ENCODE data around the gene SLC35F3. TPM values are rescaled to one million over a fixed set of nuclear protein-coding genes. Genes with fewer than 3 reads are reported as not detected.

The SLC35F3 gene
- total and polyA plus RNA-seq, 4 donors: 0.01 to 0.37 (median 0.08) TPM; not detected in 1

DNA sequence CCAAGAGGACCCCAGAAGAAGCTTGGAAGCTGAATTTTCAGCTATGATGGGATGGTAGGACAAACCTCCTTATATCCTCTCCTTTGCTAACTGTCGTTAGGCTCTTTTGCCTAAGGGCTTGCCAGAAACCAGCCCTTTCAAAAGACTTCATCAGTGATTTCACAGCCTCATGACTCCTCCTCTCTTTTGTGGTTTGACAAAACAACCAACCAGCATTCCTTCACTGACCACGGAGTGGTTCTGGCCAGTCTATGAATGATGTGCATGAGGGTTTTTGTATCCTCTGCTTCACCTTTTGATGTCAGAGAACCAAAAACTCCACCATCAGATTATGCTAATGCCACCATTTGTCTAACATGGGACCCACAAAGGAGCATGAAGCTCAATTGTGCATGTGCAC is 351.9 kb downstream of the SLC35F3 start:
- no peak overlapping the region for H3K27ac ChIP-seq (ENCODE audit: low read depth in 1 of 2, low read length in 2 of 2)
- H3K27me3 ChIP-seq (ENCODE audit: control insufficient read depth in 4 of 4, insufficient read depth in 4 of 4, low read length in 3 of 4): no peaks in the 10 kb centered on the region
- H3K9ac ChIP-seq (ENCODE audit: low read depth in 1 of 2, low read length in 2 of 2): no peak overlapping the region
- no peak for DNase-seq (ENCODE audit: low spot score)
- H3K4me3 ChIP-seq (ENCODE audit: low read depth in 1 of 3, low read length in 3 of 3): no peak overlapping the region
- peaks cover 3 to 6% (median 4%) of the 10 kb centered on the region in 4 donors for H3K9me3 ChIP-seq (ENCODE audit: control insufficient read depth in 4 of 4, low read length in 3 of 4)
- H3K4me1 ChIP-seq (ENCODE audit: control insufficient read depth in 4 of 4, insufficient read depth in 4 of 4, low read length in 3 of 4): no peaks in the 10 kb centered on the region
- no peaks in the 10 kb centered on the region for H3K36me3 ChIP-seq (ENCODE audit: control insufficient read depth in 4 of 4, insufficient read depth in 3 of 4, low read depth in 1 of 4, low read length in 3 of 4)
- 79% methylated on average over 2 of the region's 2 CpGs for WGBS
- TF ChIP-seq HNF4A (conservative IDR thresholded peaks at IDR 0.05) (no peak), GABPA (IDR thresholded peaks at IDR 0.05 in 1 of 2, conservative IDR thresholded peaks at IDR 0.05 in 1 of 2) (no peak), FOXA1 (IDR thresholded peaks at IDR 0.05) (no peak), RAD21 (IDR thresholded peaks at IDR 0.05) (no peak), JUND (IDR thresholded peaks at IDR 0.05) (no peak)

DNA sequence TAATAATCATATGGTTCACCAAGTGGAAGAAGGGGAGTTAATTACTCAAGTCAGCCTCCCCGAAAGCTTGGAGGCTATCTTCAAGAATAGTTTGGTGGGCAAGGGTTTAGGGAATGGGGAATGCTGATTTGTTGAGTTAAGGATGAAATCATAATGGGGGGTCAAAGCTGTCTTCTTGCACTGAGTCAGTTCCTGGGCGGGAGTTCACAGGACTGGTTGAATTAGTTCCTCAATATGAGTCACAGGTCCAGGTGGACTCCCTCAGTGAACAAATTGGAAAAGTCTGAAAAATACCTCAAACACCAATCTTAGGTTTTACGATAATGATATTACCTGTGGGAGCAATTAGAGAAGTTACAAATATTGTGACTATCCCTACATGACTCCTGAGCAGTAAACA is 353.6 kb downstream of the SLC35F3 start:
- H3K27ac ChIP-seq (ENCODE audit: low read depth in 1 of 2, low read length in 2 of 2): no peak overlapping the region
- 93% methylated on average over 3 of the region's 3 CpGs for WGBS

More for the DNA sequence above, 353.6 kb downstream of the SLC35F3 start:
- Histone ChIP-seq H3K4me3 (ENCODE audit: low read depth in 1 of 3, low read length in 3 of 3) (no peak overlapping the region), H3K36me3 (ENCODE audit: control insufficient read depth in 4 of 4, insufficient read depth in 3 of 4, low read depth in 1 of 4, low read length in 3 of 4) (no peaks in the 10 kb centered on the region), H3K9ac (ENCODE audit: low read depth in 1 of 2, low read length in 2 of 2) (no peak overlapping the region), H3K4me1 (ENCODE audit: control insufficient read depth in 4 of 4, insufficient read depth in 4 of 4, low read length in 3 of 4) (peaks cover 0 to 6% (median 0%) of the 10 kb centered on the region in 4 donors), H3K9me3 (ENCODE audit: control insufficient read depth in 4 of 4, low read length in 3 of 4) (peaks cover 3 to 6% (median 4%) of the 10 kb centered on the region in 4 donors), H3K27me3 (ENCODE audit: control insufficient read depth in 4 of 4, insufficient read depth in 4 of 4, low read length in 3 of 4) (no peaks in the 10 kb centered on the region)
- DNase-seq (ENCODE audit: low spot score): no peak
- TF ChIP-seq, protein P1, sequence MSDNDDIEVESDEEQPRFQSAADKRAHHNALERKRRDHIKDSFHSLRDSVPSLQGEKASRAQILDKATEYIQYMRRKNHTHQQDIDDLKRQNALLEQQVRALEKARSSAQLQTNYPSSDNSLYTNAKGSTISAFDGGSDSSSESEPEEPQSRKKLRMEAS (IDR thresholded peaks at IDR 0.05): no peak
- no peak for TF ChIP-seq FOXA1 (IDR thresholded peaks at IDR 0.05)
- TF ChIP-seq, protein P2, sequence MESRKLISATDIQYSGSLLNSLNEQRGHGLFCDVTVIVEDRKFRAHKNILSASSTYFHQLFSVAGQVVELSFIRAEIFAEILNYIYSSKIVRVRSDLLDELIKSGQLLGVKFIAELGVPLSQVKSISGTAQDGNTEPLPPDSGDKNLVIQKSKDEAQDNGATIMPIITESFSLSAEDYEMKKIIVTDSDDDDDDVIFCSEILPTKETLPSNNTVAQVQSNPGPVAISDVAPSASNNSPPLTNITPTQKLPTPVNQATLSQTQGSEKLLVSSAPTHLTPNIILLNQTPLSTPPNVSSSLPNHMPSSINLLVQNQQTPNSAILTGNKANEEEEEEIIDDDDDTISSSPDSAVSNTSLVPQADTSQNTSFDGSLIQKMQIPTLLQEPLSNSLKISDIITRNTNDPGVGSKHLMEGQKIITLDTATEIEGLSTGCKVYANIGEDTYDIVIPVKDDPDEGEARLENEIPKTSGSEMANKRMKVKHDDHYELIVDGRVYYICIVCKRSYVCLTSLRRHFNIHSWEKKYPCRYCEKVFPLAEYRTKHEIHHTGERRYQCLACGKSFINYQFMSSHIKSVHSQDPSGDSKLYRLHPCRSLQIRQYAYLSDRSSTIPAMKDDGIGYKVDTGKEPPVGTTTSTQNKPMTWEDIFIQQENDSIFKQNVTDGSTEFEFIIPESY (IDR thresholded peaks at IDR 0.05): no peak
- TF ChIP-seq, protein P3, sequence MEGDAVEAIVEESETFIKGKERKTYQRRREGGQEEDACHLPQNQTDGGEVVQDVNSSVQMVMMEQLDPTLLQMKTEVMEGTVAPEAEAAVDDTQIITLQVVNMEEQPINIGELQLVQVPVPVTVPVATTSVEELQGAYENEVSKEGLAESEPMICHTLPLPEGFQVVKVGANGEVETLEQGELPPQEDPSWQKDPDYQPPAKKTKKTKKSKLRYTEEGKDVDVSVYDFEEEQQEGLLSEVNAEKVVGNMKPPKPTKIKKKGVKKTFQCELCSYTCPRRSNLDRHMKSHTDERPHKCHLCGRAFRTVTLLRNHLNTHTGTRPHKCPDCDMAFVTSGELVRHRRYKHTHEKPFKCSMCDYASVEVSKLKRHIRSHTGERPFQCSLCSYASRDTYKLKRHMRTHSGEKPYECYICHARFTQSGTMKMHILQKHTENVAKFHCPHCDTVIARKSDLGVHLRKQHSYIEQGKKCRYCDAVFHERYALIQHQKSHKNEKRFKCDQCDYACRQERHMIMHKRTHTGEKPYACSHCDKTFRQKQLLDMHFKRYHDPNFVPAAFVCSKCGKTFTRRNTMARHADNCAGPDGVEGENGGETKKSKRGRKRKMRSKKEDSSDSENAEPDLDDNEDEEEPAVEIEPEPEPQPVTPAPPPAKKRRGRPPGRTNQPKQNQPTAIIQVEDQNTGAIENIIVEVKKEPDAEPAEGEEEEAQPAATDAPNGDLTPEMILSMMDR (IDR thresholded peaks at IDR 0.05; ENCODE audit: low read depth, low read length, missing input control): no peak
- TF ChIP-seq, protein P4, sequence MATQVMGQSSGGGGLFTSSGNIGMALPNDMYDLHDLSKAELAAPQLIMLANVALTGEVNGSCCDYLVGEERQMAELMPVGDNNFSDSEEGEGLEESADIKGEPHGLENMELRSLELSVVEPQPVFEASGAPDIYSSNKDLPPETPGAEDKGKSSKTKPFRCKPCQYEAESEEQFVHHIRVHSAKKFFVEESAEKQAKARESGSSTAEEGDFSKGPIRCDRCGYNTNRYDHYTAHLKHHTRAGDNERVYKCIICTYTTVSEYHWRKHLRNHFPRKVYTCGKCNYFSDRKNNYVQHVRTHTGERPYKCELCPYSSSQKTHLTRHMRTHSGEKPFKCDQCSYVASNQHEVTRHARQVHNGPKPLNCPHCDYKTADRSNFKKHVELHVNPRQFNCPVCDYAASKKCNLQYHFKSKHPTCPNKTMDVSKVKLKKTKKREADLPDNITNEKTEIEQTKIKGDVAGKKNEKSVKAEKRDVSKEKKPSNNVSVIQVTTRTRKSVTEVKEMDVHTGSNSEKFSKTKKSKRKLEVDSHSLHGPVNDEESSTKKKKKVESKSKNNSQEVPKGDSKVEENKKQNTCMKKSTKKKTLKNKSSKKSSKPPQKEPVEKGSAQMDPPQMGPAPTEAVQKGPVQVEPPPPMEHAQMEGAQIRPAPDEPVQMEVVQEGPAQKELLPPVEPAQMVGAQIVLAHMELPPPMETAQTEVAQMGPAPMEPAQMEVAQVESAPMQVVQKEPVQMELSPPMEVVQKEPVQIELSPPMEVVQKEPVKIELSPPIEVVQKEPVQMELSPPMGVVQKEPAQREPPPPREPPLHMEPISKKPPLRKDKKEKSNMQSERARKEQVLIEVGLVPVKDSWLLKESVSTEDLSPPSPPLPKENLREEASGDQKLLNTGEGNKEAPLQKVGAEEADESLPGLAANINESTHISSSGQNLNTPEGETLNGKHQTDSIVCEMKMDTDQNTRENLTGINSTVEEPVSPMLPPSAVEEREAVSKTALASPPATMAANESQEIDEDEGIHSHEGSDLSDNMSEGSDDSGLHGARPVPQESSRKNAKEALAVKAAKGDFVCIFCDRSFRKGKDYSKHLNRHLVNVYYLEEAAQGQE (IDR thresholded peaks at IDR 0.05): no peak
- TF ChIP-seq HNF4A (conservative IDR thresholded peaks at IDR 0.05): no peak
- TF ChIP-seq HNF4G (IDR thresholded peaks at IDR 0.05): no peak
- TF ChIP-seq RAD21 (IDR thresholded peaks at IDR 0.05): no peak
- TF ChIP-seq SP1 (IDR thresholded peaks at IDR 0.05): no peak
- TF ChIP-seq JUND (IDR thresholded peaks at IDR 0.05): no peak
- TF ChIP-seq YY1 (IDR thresholded peaks at IDR 0.05): no peak
- no peak for TF ChIP-seq NR2F2 (IDR thresholded peaks at IDR 0.05)
- TF ChIP-seq TAF1 (conservative IDR thresholded peaks at IDR 0.05): no peak
- TF ChIP-seq FOXA2 (IDR thresholded peaks at IDR 0.05): no peak
- TF ChIP-seq GABPA (IDR thresholded peaks at IDR 0.05 in 1 of 2, conservative IDR thresholded peaks at IDR 0.05 in 1 of 2): no peak
- TF ChIP-seq RXRA (IDR thresholded peaks at IDR 0.05): no peak
